Measurements from ENCODE around the gene NOS1.

DNA sequence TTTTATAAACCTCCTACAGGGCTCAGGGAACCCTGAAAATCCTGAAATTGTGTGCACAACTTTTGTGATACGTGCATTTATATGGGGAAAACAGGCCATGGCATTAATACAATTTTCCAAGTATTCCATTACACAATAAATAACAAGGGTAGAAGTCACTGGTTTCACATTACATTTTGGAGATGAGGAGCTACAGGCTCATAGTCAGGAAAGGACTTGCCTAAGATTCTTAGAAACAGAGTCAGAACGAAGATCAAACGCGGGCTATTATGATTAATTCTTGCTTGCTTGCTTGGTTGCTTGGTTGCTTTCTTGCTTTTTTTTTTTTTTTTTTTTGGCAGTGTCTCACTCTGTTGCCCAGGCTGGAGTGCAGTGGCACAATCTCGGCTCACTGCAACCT is 16.7 kb downstream of the NOS1 start:
- peak in 1 of 2 donors; percentile 59 for TF ChIP-seq POLR2AphosphoS5 (IDR thresholded peaks at IDR 0.05; ENCODE audit: insufficient read depth in 1 of 2, low read depth in 1 of 2)
- no peak for TF ChIP-seq CTCF (IDR thresholded peaks at IDR 0.05)
- TF ChIP-seq POLR2A (IDR thresholded peaks at IDR 0.05): no peak
